ENCODE results near the gene AVPR2.

DNA sequence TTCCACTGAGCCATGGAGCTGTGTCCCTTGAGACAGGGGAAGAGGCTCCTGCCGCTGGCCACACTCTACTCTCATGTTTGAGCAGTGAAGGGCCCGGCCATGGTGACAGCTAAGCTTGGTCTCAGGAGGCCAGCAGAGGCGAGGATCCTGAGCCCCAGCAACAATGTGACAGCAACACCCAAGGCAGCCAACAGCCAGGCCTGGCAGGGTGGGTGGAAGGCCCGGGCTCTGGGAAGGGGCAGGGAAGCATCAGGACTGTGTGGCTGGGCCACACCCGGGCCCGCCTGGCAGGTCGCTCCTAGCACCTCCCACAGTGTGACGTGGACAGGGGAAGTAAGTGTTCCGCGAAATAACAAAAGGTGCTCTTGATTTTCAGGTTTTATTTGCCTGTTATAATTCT, 43.3 kb upstream of the AVPR2 start:
- no peak for TF ChIP-seq SRF (IDR thresholded peaks at IDR 0.05; ENCODE audit: low read depth in 2 of 2, low read length in 2 of 2)
- TF ChIP-seq, protein P1, sequence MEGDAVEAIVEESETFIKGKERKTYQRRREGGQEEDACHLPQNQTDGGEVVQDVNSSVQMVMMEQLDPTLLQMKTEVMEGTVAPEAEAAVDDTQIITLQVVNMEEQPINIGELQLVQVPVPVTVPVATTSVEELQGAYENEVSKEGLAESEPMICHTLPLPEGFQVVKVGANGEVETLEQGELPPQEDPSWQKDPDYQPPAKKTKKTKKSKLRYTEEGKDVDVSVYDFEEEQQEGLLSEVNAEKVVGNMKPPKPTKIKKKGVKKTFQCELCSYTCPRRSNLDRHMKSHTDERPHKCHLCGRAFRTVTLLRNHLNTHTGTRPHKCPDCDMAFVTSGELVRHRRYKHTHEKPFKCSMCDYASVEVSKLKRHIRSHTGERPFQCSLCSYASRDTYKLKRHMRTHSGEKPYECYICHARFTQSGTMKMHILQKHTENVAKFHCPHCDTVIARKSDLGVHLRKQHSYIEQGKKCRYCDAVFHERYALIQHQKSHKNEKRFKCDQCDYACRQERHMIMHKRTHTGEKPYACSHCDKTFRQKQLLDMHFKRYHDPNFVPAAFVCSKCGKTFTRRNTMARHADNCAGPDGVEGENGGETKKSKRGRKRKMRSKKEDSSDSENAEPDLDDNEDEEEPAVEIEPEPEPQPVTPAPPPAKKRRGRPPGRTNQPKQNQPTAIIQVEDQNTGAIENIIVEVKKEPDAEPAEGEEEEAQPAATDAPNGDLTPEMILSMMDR (IDR thresholded peaks at IDR 0.05 in 2 of 3, conservative IDR thresholded peaks at IDR 0.05 in 1 of 3; ENCODE audit: control insufficient read depth in 2 of 3, extremely low read depth in 1 of 3, insufficient read depth in 1 of 3, low read depth in 3 of 3, low read length in 3 of 3) = no peak
- TF ChIP-seq, protein P2, sequence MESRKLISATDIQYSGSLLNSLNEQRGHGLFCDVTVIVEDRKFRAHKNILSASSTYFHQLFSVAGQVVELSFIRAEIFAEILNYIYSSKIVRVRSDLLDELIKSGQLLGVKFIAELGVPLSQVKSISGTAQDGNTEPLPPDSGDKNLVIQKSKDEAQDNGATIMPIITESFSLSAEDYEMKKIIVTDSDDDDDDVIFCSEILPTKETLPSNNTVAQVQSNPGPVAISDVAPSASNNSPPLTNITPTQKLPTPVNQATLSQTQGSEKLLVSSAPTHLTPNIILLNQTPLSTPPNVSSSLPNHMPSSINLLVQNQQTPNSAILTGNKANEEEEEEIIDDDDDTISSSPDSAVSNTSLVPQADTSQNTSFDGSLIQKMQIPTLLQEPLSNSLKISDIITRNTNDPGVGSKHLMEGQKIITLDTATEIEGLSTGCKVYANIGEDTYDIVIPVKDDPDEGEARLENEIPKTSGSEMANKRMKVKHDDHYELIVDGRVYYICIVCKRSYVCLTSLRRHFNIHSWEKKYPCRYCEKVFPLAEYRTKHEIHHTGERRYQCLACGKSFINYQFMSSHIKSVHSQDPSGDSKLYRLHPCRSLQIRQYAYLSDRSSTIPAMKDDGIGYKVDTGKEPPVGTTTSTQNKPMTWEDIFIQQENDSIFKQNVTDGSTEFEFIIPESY (IDR thresholded peaks at IDR 0.05) = no peak
- TF ChIP-seq SIN3A (IDR thresholded peaks at IDR 0.05; ENCODE audit: low read depth, low read length) = no peak
- no peak for TF ChIP-seq EZH2 (IDR thresholded peaks at IDR 0.05; ENCODE audit: borderline replicate concordance, control insufficient read depth, low read depth, low read length)
- no peak for TF ChIP-seq SMAD1 (IDR thresholded peaks at IDR 0.05; ENCODE audit: low read depth, partially characterized antibody)
- TF ChIP-seq YY1 (IDR thresholded peaks at IDR 0.05; ENCODE audit: low read depth, low read length) = no peak
- no peak for TF ChIP-seq CHD4 (IDR thresholded peaks at IDR 0.05)
- no peak for TF ChIP-seq MYC (IDR thresholded peaks at IDR 0.05; ENCODE audit: insufficient read depth, insufficient read length, insufficient replicate concordance, low read length, severe bottlenecking)
- TF ChIP-seq POLR2A (IDR thresholded peaks at IDR 0.05; ENCODE audit: low read depth, low read length) = no peak
